Effector CD4-positive, alpha-beta T cell (primary cell): Measurements from ENCODE around the gene NOS1.

ENCODE experiments used
- DNase-seq: peaks from one replicate; pipeline ENCODE4 v3.0.0-alpha.2; 2020

Gene NOS1

DNA sequence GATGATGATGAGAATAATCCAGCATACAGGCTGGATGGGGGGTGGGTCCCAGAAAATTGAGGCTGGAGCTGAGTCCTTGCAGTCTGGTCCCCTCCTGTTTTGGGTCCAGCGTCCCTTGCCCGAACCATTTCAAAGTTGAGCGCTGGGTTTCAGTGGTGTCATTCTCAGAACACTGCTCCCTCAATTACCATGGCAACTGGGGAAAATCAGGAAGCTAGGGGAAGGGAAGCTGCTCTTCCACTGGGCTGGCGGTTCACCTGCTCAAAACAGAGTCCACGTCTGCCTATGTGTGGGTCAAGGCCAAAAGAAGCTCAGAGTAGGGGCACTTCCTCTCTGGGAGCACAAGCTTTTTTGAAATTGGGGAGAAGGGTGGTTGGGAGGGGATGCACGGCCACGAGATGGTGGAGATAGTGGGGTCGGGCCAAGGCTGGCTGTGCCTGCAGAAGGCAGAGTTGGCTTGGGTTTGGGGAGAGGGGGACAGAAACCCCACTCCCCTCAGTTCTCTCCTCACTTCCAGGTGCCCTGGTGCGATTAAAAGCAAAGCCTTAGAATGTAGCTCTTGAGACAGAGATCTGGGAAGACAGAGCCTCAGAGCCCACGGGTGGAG lies 1.7 kb upstream of the NOS1 start:
- DNase-seq = no peak

DNA sequence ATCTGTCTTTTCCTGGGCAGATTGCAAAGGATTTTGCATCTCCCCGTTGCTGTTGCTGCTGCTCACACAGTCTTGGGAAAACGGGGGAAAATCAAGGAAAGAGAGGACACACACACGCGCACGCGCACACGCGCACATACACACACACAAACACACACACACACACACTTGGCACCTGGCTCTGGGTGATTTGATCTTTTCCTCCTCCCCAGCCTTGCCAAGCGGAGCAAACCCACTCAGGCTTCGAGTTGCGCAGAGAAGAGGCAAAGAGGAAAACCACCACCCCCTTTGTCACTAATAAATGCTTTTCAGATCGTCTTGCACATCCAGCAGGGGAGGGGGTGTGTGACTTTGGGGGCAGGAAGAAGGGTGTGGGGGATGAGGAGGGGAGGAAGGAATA lies 965 bp upstream of the NOS1 start:
- DNase-seq = no peak

- no peak for DNase-seq
Observed at GRCh38 chr12:117361905-117362304, 479 bp upstream of the NOS1 start.

DNA sequence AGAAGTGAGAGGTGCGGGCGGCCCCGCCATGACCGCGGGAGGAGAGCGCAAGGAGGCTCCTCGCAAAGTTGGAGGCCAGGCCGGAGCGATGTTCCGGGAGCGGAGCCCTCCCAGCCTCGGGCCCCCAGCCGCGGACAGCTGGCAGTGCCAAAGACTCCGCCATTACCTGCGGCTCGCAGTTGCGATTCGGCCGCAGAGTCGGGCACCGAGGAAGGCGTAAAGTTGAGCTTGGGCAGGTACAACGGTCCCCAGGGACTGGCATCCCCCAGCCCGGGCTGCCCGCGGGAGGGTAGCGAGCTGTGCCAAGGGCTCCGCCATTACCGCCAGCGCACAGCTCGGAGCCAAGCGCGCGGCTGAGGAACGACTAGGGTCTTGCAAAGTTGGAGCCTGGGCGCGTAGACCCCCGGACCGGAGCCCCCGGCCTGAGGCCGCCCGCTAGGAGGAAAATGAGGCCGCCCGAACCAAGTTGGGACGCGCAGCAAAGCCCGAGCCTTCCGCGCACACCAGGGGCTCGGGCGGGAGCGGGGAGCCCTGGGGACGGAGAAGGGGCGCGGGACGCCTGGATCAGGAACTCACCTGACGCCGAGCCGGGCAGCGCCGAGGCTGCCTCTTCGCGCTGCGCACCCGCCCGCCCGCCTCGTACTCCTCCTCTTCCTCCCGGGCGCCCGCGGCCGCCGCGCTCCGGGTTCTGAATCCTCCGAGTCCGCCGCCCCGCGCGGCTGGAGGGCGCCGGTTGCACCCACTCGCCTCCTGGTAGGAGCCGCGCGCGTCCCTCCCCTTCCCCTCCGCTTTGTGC lies 677 bp downstream of the NOS1 start:
- DNase-seq = no peak

- no peak for DNase-seq
Observed at GRCh38 chr12:117360222-117360550, 1.2 kb downstream of the NOS1 start.

- DNase-seq = no peak
Observed at GRCh38 chr12:117359029-117359845, 2.2 kb downstream of the NOS1 start.

GRCh38 chr12:117356048-117356447 lies 5.4 kb downstream of the NOS1 start:
- DNase-seq = no peak

DNA sequence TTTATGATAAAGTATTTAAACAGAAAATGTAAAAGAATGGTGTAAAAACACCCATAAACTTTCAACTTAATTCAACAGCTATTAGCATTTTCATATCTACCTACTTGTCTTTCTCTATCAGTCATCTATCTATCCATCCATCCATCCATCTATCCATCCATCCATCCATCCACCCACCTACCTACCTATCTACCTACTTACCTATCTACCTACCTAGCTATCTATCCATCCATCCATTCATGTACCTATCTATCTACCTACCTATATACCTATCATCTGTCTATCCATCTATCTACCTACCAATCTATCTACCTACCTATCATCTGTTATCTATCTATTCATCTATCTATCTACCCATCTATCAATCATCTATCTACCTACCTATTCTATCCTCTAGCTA lies 8.5 kb downstream of the NOS1 start:
- no peak for DNase-seq

DNA sequence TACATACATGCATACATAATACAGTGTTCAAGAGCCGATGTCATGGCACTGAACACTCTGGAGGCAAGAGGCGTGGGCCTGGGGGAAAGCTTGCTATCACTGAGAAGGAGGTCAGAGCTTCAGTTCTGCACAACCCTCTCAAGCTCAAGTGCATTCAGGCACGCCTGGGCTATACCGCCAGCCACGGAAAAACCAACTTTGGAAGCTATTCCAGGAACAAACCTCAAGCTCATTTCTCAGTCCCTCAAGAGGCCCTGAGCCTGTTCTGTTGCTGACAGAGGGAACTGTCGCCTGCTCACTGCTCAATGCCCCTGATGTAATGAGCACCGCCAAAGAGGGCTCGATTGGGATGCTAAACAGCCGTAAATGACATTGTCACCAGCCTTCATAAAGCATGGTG lies 9.2 kb downstream of the NOS1 start:
- DNase-seq = no peak

GRCh38 chr12:117350140-117350539 lies 11.3 kb downstream of the NOS1 start:
- no peak for DNase-seq

DNA sequence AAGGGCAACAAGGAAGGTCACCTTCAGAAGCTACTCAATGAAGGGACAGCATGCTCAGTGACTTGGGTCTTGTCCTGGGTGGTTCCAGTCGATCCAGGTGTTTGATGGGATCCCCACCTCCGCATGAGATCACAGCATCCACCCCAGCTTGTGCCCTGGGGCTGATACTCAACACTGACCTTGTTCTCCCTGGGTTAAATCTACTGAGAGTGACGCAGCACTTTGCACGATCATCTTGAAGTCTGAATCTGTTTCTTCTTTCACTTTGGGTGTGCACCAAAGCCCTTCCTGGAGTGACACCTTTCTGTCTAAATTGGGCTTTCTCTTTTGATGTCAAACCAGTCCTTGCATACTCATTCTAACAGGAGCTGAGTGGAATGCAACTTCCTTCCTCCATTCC lies 13.8 kb downstream of the NOS1 start:
- DNase-seq = no peak

DNA sequence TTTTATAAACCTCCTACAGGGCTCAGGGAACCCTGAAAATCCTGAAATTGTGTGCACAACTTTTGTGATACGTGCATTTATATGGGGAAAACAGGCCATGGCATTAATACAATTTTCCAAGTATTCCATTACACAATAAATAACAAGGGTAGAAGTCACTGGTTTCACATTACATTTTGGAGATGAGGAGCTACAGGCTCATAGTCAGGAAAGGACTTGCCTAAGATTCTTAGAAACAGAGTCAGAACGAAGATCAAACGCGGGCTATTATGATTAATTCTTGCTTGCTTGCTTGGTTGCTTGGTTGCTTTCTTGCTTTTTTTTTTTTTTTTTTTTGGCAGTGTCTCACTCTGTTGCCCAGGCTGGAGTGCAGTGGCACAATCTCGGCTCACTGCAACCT lies 16.7 kb downstream of the NOS1 start:
- no peak for DNase-seq

GRCh38 chr12:117343849-117344248 lies 17.6 kb downstream of the NOS1 start:
- no peak for DNase-seq

GRCh38 chr12:117343296-117343695 lies 18.1 kb downstream of the NOS1 start:
- no peak for DNase-seq

GRCh38 chr12:117342682-117343081 lies 18.7 kb downstream of the NOS1 start:
- DNase-seq = no peak

- DNase-seq = no peak
Observed at GRCh38 chr12:117342247-117342646, 19.2 kb downstream of the NOS1 start.

DNA sequence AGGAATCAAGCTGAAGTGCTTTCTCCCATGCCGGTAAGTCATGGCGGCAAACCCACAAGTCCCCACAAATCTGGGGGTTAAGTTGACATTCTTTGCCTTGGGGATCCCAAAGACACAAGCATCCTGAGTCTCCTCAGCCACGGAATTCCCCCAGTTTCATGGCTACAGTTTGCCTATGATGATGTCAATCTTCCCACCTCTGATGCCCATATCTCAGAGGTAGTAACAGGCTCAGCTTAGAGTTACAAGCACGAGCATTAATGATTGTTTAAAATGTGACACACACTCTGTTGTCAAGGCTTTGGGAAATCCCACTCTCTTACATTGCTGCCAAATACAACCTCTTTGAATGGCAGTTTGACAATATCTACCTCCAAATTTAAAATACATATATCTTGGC lies 22.3 kb downstream of the NOS1 start:
- no peak for DNase-seq

DNA sequence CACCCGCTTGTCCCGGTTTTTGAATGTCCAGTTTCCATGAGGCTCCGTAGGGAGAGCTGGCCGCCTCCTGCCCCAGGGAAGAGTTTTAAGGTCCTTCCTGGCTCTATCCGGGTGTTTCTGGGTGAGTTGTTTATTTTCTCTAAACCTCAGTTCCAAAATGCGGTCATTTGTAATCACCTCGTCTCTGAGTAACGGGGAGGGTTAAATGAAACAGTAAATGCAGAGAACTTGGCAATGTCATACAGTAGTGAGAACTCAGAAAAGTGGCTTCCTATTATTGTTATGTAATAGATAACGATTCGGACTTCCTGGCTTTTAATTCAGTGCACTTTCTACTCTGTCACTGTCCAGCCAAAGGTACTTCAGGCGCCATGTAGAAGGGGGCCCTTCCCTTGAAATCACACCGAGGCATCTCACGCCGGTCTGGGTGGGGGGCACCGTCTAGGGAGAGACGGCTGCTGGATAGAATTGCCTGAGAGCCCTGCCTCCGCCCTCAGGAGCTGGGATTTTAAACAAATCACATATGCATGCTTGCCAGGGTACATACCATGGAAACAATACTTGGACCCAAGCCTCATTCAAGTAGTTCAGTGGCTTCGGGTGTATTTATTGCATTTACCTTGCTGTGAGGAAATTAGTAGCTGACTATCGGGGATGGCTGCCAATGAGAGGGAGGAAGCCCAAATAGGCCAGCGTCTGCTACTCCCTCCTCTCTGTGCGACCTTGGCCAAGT lies 26.4 kb downstream of the NOS1 start:
- DNase-seq = no peak

- no peak for DNase-seq
Observed at GRCh38 chr12:117334051-117334450, 27.4 kb downstream of the NOS1 start.

DNA sequence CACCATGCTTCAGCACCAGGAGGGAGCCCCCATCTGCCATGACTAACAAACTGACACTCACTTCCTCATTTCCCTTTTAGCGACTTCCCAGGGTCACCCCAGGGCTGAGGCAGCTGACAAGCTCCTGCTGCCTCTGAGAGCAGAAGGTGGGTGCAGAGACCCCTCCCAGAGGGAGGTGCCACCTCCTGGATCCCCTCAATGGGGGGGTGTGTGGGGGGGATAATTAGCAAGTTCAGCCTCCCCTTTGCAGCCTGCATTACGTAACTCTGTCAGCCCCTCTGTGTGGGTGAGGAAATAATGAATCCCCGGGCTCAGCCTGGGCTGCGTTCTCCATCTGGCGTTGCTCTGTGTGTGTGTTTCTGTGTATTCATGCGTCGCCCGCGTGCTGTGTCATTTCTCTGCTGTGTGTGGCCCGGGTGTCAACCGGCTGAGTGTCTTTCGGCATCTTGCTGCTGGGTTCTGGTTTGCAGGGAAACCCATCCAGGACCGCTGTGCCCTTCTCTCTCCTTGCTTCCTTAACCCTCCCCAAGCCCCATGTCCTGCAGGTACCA lies 28.0 kb downstream of the NOS1 start:
- DNase-seq = no peak

DNA sequence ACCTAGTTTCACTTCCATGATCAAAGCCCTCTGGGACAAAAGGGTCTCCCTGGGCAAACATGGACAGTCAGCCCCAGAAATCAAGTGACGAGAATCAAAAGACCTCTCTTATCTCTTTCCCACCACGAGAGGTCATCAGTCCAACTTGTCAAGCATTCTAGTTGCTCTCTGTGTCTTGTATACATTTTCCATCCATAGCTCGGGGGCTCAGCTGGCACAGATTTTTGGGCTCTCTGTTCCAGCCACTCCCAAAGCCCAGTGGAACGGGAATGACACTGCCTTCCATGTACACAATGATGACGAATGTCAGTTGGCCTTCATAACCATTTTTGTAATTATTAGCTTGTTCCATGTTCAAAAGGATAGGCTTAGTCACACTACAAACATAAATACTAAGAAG lies 29.7 kb downstream of the NOS1 start:
- no peak for DNase-seq

GRCh38 chr12:117330441-117331113 lies 30.8 kb downstream of the NOS1 start:
- no peak for DNase-seq
